ENCODE results near the gene FAM149B1.

The FAM149B1 gene

DNA sequence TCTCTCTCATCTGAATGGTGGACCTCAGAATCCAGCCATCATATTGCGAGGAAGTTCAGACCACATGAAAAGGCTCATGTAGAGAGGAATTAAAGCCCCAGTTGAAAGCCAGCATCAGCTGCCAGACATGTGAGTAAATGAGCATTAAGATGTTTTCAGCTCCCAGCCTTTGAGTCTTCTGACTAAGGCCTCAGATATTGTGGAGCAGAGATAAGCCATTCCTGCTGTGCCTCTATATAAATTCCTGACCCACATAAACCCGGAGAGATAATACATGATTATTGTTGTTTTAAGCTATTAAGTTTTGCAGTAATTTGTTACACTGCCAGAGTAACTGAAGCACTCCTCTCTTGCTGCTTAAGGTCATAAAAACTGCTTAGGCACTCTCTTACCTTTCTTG lies 14.6 kb downstream of the FAM149B1 start:
- DNase-seq: no peak

DNA sequence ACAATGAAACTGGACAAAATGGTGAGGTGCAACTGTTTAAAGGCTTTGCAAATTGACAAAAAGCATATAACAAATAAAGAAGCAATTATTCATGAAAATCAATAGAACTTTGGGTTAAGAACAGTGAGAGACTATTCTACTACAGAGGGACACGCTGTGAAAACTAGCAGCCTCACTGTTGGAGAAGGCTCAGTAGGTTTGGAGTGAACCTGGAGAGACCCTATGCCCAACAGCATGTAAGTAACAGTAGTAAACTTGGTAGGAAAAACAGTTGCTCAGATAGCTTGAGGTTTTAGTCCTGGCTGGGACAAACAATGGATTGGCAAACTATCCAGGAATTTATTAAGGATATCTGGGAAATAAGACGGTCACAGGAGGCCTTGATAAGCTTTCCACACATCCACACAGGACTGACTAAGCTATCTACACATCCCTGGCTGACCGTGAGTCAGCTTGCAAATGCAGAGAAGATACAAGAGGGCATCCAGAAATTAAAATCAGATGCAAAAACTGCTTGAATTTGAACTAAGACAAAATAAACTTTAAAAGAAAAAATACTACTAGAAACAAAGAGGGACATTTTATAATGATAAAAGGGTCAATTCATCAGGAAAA lies 15.9 kb downstream of the FAM149B1 start:
- no peak for DNase-seq

DNA sequence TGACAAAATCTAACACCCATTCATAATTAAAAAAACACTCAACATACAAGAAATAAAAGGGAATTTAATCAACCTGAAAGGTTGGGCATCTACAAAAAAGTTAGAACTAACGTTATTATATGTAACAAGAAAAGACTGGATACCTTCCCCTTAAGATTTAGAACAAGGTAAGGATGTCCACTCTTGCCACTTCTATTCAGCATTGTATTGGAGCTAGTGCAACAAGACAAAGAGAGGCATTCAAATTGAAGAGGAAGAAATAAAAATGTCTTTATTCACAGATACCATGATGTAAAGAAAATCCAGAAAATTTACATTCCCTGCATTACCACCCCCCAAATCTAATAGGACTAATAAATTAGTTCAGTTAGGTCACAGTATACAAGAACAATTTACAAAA lies 18.3 kb downstream of the FAM149B1 start:
- no peak for DNase-seq

DNA sequence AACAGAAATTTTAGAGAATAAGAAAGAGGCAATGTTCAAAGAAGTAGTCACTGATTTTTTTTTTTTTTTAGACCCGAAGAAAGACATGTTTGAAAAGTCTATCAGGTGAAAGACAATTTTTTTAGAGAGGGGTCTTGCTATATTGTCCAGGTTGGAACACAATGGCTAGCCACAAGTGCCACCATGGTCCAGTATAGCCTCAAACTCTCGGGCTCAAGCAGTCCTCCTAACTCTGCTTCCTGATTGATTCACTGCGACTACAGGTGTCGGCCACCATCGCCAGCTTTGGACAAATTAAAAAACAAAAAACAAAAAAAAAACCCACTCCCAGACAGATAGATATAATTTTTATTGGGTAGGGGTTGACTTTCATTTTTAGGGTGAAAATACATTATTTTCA lies 22.3 kb downstream of the FAM149B1 start:
- no peak for DNase-seq

DNA sequence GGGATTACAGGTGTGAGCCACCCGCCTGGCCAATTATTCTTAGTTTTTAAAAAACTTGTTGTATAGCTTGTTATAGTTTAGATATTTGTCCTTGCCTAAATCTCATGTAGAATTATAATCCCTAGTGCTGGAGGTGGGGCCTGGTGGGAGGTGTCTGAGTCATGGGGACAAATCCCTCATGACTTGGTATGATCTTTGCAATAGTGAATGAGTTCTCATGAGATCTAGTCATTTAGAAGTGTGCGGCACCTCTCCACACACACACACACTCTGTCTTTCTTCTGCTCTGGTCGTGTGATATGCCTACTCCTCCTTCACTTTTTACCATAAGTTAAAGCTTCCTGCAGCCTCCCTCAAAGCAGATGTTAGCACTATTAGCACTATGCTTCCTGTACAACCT lies 37.2 kb downstream of the FAM149B1 start:
- no peak for DNase-seq

DNA sequence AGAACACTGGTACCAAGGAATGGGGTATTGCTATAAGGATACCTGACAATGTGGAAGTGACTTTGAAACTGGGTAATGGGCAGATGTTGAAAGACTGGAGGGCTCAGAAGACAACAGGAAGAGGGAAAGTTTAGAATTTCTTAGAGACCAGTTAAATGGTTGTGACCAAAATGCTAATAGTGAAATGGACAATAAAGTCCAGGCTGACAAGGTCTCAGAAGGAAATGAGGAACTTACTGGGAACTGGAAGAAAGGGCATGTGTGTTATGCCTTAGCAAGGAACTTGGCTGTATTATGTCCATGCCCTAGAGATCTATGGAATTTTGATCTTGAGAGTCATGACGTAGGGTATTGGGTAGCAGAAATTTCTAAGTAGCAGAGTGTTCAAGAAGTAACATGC lies 38.0 kb downstream of the FAM149B1 start:
- no peak for DNase-seq

DNA sequence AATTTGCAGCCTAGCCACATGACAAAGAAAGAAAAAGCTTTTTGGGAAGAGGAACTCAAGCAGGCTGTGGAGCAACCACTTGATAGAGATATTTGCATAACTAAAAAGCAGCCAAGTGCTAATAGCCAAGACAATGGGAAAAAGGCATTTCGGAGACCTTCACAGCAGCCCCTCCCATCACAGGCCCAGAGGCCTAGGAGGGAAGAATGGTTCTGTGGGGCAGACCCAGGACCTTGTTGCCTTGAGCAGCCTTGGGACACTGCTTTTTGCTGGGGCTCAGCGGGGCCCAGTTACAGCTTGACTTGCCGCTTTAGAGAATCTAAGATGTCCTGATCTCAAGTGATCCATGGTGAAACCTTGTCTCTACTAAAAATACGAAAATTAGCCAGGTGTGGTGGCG lies 38.5 kb downstream of the FAM149B1 start:
- DNase-seq: no peak

DNA sequence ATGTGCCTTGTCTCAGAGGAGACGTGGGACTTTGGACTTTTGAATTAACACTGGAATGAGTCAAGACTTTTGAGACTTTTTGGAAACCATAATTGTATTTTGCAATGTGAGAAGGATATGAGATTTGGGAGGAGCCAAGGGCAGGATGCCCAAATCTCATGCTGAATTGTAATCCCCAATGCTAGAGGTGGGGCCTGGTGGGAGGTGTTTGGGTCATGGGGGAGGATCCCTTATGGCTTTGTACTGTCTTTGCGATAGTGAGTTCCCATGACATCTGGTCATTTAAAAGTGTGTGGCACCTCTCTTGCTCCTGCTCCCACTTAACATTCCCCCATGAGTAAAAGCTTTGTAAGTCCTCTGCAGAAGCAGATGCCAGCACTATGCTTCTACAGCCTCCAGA lies 40.0 kb downstream of the FAM149B1 start:
- DNase-seq: no peak

DNA sequence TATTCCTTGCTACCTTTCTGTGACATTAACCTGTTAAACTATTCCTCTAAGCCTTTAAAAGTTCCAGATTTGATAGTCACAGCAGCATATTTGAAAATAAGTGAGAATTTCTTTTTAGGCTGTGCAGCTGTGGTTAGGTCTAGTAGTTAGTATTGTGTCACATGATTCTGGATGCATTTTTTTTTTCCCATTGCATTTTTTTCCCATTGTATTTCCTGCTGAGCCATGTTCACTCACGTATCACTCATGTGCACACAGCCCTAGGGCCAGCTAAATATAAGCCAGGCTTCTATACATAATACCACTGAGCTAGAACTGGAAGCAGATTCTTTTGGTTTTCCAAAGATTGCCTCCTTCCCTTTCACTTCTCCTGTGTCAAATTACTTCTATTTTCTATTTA lies 41.8 kb downstream of the FAM149B1 start:
- no peak for DNase-seq

DNA sequence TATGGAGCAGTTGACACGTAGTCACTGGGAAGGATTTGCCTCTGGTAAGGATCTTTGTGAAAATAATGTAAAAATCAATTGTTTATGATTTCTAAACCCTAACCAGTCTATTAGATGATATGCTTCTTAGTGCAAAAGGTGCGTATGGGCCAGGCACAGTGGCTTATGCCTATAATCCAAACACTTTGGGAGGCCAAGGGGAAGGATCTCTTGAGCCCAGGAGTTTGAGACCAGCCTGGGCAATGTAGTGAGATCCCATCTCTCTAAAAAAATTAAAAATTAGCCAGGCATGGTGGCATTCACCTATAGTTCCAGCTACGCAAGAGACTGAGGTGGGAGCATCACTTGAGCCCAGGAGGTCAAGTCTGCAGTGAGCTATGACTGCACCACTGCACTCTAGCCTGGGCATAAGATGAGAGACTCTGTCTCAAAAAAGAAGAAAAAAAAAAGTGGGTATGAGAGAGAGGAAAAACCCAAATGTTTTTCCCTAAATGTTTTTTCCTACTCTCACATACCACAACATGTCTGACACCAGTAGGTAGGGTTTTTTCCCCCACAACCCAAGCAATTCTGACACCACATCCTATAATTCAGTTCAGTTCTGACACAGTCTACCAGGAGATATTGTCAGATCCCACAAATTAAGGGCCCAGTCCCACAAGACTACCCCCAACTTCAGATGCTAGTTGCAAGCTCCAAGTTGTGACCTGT lies 42.6 kb downstream of the FAM149B1 start:
- DNase-seq: no peak

DNA sequence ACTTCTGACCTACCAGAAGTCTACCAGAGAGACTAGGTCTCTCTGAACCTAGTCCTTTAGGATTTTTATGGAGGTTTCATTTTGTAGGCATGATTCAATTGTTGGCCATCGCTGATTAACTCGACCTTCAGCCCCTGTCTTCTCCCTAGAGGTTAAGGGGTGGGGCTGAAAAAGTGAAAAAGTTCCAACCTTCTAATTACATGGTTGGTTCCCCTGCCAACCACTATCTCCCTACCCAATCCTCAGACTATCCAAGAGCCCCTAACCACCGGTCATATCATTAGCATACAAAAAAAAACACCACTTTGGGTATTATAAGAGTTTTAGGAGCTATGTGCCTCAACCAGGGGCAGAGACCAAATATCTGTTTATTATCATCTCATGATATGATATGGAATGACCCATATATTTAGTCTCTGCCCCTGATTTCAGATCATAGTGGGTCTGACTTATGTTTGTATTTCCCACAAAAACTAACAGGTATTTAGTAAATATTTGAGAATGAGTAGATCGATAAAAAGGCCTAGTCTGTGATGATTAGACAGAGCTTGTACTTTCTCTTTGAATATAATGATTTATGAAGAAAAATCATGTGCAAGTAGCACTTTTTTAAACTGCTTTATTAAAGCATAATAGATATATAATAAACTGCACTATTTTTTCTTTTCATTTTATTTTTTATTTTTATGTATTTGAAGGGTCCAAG lies 43.3 kb downstream of the FAM149B1 start:
- no peak for DNase-seq

DNA sequence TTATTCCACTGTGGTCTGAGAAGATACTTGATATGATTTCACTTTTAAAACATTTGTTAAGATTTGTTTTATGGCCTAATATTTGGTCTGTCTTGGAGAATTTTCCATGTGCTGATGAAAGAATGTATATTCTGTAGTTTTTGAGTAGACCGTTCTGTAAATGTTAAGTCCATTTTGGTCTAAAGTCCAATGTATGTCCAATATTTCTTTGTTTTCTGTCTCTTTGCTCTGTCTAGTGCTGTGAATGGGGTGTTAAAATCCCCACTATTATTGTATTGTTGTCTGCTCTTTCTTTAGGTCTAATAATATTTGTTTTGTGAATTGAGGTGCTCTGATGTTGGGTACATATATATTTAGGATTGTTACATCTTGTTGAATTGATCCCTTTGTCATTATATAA lies 47.8 kb downstream of the FAM149B1 start:
- DNase-seq: no peak

DNA sequence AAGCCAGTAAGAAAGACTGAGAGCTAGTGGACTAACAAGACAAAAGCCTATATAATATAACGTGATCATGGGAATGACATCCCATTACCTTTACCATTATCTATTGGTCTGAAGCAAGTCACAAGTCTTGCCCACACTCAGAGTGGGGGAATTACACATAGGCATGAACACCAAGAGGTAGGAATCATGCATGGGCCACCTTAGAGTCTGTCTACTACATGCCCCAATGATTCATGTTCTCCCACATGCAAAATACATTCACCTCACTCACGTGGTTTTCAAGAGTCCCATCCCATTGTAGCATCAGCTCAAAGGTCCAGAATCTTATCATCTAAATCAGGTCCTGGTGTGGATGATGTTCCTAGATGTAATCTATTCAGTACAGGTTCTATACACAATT lies 49.7 kb downstream of the FAM149B1 start:
- DNase-seq: no peak

DNA sequence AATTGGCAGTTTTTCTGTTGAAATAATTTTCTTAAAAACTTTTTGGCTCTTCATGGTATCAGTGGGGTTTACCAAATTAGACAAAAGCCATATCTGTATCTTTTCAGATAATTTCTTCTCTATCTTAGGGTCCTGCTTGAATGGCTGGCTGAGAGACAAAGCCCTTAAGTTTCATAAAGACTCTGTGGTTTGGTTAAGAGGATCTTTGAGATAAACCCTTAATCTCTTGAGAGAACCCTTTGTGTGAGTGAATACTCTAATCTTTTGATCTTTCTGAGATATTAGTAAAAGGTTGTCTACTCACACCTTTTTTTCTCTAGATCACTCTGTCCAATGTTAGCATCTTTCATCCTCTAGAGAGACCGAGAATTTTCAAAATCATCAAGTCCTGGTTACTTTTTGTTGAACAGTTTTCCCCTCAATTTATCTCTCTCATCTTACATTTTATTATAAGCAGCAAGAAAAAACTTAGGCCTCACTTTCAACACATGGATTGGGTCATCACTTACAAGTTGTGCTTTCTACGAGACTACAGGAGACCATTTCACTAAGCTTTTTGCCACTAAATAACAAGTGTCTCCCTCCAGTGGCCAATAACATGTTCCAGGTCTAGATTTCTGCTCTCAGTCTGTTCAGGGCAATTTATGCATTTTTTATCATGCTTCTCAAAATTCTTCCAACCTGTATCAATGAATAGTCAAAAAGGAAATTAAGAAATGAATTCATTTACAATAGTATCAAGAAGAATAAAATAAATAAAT lies 50.7 kb downstream of the FAM149B1 start:
- DNase-seq: peak; percentile 77

DNA sequence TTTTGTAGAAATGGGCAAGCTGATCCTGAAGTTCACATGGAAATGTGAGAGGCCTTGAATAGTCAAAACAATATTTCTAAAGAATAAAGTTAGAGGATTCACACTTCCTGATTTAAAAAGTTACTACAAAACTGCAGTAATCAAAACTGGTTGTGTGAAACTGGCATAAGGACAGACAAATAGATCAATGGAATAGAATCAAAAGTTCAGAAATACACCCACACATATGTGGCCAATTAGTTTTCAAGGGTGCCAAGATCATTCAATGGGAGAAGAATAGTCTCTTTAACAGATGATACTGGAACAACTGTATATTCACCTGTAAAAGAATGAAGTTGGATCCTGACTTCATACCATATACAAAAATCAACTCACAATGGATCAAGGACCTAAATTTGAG lies 51.5 kb downstream of the FAM149B1 start:
- DNase-seq: no peak

DNA sequence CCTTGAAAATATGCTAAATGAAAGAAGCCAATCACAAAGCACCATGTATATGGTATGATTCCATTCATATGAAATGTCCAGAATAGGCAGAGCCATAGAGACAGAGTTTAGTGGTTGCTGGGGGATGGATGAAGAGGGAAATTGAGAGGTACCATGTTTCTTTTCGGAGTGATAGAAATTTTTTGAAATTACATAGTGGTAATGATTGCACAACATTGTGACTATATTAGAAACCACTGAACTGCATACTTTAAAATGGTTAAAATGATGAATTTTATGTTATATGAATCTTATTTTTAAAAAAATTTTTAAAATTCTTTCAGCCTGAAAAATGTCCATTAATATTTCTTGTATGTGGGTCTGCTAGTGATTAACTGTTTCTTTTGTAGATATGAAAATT lies 53.1 kb downstream of the FAM149B1 start:
- DNase-seq: no peak

DNA sequence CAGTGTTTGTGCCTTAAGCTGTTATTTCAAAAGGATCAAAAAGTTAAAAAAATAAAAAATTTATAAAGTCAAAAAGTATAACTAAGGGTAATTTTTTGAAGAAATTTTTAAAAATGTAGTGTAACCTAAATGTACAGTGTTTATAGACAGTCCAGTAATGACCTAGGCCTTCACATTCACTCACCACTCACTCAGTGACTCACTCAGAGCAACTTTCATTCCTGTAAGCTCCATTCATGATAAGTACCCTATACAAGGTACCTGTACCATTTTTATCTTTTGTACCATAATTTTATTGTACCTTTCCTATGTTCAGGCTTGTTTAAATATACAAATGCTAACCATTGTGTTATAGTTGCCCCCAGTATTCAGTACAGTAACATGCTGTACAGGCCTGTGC lies 57.6 kb downstream of the FAM149B1 start:
- DNase-seq: no peak

DNA sequence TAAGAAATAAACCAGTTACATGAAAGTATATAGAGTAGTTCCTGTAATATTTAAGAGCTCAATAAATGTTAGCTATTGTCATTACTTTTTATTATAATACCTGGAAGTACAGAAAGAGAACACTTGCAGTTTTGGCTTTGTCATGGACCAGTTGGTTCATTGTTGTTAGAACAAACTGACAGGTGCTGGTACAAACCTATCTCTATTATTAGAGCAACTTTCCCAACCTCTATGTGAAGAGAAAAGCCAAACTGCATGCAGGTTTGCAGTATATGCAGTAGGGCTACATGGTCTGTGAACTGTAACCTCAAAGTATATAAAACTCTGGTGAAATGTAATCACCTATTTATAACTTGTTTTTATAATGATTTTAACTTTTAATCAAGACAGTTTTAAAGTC lies 58.7 kb downstream of the FAM149B1 start:
- DNase-seq: no peak

DNA sequence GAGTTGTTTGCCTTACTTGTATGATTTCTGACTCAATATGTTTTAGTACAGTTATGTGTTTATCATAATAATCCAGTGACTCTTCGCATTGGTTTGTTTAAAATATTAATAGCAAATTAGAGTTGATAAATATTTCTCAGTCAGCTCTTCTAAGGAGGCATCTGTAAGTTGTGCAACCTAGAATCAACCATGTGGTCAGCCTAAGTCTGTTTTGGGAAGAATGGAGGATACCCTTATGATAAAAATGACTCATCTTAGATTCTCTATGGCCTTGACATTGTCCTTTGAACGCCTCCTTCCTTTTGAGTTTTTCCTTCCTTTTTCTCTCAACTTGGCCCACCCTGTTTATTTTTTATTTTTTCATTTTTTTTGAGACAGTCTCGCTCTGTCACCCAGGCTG lies 60.3 kb downstream of the FAM149B1 start:
- DNase-seq: no peak

DNA sequence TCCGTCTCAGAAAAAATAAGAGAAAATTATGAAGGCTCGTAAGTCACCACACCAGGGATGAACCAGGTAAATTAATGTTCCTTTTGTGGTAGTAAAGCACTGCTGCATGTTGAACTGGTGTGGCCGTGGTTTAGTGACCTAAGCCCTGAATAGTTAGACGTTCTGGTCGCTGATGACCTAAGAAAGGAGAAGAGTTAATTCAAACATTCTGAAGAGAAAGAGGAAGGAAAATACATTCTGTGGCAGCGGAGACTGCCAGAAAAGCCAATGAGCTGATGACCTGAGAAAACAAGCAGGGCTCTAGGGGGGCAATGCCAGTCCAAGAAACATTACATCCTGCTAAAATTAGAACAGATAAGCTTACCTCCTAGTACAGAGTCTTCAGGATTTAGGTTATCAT lies 61.6 kb downstream of the FAM149B1 start:
- DNase-seq: peak; percentile 30

DNA sequence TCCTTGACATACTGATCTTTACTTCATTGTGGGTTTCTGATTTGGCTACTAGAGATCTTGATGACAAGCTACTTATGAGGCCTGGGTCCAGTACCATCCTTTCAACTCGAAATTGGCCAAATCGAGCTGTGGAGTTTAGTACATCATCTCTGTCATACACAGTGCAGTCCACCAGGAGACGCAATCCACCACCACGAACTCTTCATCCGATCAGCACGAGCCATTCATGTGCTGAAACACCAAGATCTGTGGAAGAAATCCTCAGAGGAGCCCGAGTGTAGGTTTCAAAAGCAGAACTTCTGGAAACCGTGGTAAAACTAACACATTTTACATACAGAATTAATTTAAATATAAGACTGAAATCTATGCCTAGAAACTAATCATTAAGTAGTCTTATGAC lies 65.0 kb downstream of the FAM149B1 start:
- peak; percentile 64 for DNase-seq

DNA sequence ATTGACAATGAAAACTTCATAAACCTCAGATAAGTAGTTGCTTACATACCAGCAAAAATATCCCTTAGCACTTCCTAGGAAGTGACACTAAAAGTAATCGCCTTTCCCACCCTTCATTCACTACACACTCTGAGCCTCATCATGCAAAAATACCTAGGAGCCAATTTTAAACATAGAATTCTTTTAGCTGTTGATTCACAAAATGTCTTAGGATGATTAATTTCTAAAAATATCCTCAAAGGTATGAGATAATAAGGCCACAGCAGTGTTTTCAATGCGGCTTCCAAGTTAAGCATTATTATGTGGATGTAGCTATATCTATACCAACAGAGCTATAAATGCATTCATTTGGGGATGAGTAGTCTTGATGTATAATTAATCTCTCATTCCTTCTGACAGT lies 66.0 kb downstream of the FAM149B1 start:
- DNase-seq: no peak

DNA sequence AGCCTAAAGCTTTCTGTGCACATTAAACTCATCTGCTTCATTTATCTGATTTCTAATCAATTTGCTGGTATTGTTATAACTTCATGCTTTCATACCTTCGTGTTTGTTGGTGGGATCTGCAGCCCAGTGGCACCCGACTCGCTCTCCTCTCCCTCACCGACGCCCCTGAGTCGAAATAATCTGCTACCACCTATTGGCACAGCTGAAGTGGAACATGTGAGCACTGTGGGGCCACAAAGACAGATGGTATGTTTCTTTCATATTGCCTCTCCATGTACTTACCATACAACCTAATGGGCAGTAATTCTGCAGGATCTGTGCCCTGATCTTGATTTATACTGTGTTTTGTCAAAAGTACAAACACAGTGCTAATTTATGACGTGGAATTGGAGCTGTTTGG lies 66.8 kb downstream of the FAM149B1 start:
- DNase-seq: no peak
